A673 (cell line): ENCODE data around the gene CENPX. TPM values are rescaled to one million over a fixed set of nuclear protein-coding genes. Genes with fewer than 3 reads are reported as not detected.

Experiments used
- BruUV-seq: library from RNA; stranded (reverse); fragments of 400-500 nt; replicated peaks from 2 replicates; lab custom pipeline; 2021; lab: Mats Ljungman, UMichigan
- CTCF ChIA-PET: fragments of 300-600 bp; sonication (Branson Sonifier 250); formaldehyde crosslinking; loops from one replicate; lab custom pipeline; 2022; ENCODE audit warnings: antibody characterized with exemption; lab: Charles Lee
- POLR2A ChIA-PET: fragments of 300-600 bp; sonication (Branson Sonifier 250); formaldehyde crosslinking; loops from one replicate; lab custom pipeline; 2022; ENCODE audit warnings: antibody characterized with exemption; ENCODE audit not compliant: low non-redundant PET; lab: Charles Lee
- DNase-seq: peaks from one replicate; pipeline ENCODE4 v3.0.0-alpha.2; 2015; ENCODE audit warnings: low spot score
- H3K27ac ChIP-seq: fragments of 200-600 bp; sonication (generic); 2 replicates; pipeline ENCODE4 v1.5.1; 2016; ENCODE audit warnings: mixed run types, low read depth, mild to moderate bottlenecking, mixed read lengths, antibody characterized with exemption, low read length; ENCODE audit not compliant: poor library complexity, severe bottlenecking
- H3K27me3 ChIP-seq: fragments of 200-600 bp; sonication (generic); replicated peaks from 2 replicates; pipeline ENCODE4 v1.6.1; 2017; ENCODE audit warnings: mixed run types, low read depth, mild to moderate bottlenecking, mixed read lengths, antibody characterized with exemption, low read length; ENCODE audit not compliant: insufficient read depth, poor library complexity
- H3K36me3 ChIP-seq: fragments of 200-600 bp; sonication (generic); 2 replicates; pipeline ENCODE4 v1.6.1; 2016; ENCODE audit warnings: mixed run types, mild to moderate bottlenecking, mixed read lengths, antibody characterized with exemption, low read length; ENCODE audit not compliant: insufficient read depth, poor library complexity, severe bottlenecking
- H3K4me1 ChIP-seq: fragments of 200-600 bp; sonication (generic); 2 replicates; pipeline ENCODE4 v1.6.1; 2017; ENCODE audit warnings: mixed run types, mild to moderate bottlenecking, mixed read lengths, antibody characterized with exemption, low read length; ENCODE audit not compliant: insufficient read depth, poor library complexity, severe bottlenecking
- H3K4me3 ChIP-seq: fragments of 200-600 bp; sonication (generic); 2 replicates; pipeline ENCODE4 v1.5.1; 2016; ENCODE audit warnings: low read depth, mixed run types, mild to moderate bottlenecking, mixed read lengths, low read length; ENCODE audit not compliant: poor library complexity, severe bottlenecking
- H3K9me3 ChIP-seq: fragments of 200-600 bp; sonication (generic); 2 replicates; pipeline ENCODE4 v1.6.1; 2016; ENCODE audit warnings: mixed run types, low read depth, mild to moderate bottlenecking, mixed read lengths, antibody characterized with exemption, low read length; ENCODE audit not compliant: poor library complexity, severe bottlenecking
- CTCF ChIP-seq: fragments of 300-800, 200-600 bp; sonication (generic); conservative IDR thresholded peaks from 2 replicates; pipeline ENCODE4 v1.5.1; 2017; ENCODE audit warnings: low read depth, mild to moderate bottlenecking, antibody characterized with exemption, low read length, moderate library complexity, mixed read lengths
- EZH2 ChIP-seq: fragments of 200-600 bp; sonication (generic); IDR thresholded peaks from 2 replicates; pipeline ENCODE4 v1.6.1; 2017; ENCODE audit warnings: borderline replicate concordance, low read depth, mild to moderate bottlenecking, mixed read lengths, antibody characterized with exemption, low read length; ENCODE audit not compliant: poor library complexity, severe bottlenecking
- intact Hi-C: fragments of 100-400 bp; cut with micrococcal nuclease; formaldehyde crosslinking; loops from one replicate; pipeline ENCODE4 v1.10.0; 2022; ENCODE audit not compliant: unreplicated experiment
- total RNA-seq: library from RNA; stranded (reverse); gene quantifications from 2 replicates; pipeline ENCODE4 v1.2.3, GENCODE V29; 2021

The CENPX gene
- total RNA-seq, 1 experiment from 2014 or later, result 165 TPM

GRCh38 chr17:81980122-81980521 is 42.6 kb downstream of the CENPX start:
- ChIA-PET POLR2A (no interaction called here), CTCF (no interaction called here)
- TF ChIP-seq CTCF (no peak), EZH2 (no peak)
- no peaks in the 10 kb centered on the region for H3K36me3 ChIP-seq
- intact Hi-C loops, result no loop called here
- H3K4me3 ChIP-seq, result no peak overlapping the region
- H3K4me1 ChIP-seq, result peaks cover 5% of the 10 kb centered on the region
- BruUV-seq, result no TSS peak
- DNase-seq, result no peak
- no peaks in the 10 kb centered on the region for H3K27me3 ChIP-seq
- no peak overlapping the region for H3K27ac ChIP-seq
- H3K9me3 ChIP-seq, result no peaks in the 10 kb centered on the region

GRCh38 chr17:81978524-81979298 is 44.0 kb downstream of the CENPX start:
- peak overlapping the region; percentile 99 for H3K27ac ChIP-seq
- peak overlapping the region; percentile 71 for H3K4me3 ChIP-seq
- no peak for DNase-seq
- ChIA-PET CTCF (no interaction called here), POLR2A (interaction anchor here (0.7 kb wide), 1 partner anchor 337 kb away, joined by 8 read pairs; no protein-coding TSS in a partner anchor)
- no peaks in the 10 kb centered on the region for H3K27me3 ChIP-seq
- no TSS peak for BruUV-seq
- peaks cover 5% of the 10 kb centered on the region for H3K4me1 ChIP-seq
- no peak for TF ChIP-seq EZH2
- H3K36me3 ChIP-seq, result no peaks in the 10 kb centered on the region
- no peaks in the 10 kb centered on the region for H3K9me3 ChIP-seq
- intact Hi-C loops, result no loop called here

GRCh38 chr17:81977211-81977808 is 45.4 kb downstream of the CENPX start, which contains the start of gene ASPSCR1:
Gene ASPSCR1 (plus strand): TSS chr17:81977629. CDS start chr17:81977647, 18 bp downstream.
- no TSS peak for BruUV-seq
- peak within 1 kb of the TSS; percentile 71 for H3K4me3 ChIP-seq
- H3K9me3 ChIP-seq, result peaks cover 3% of the 10 kb centered on the region
- peaks cover 5% of the 10 kb centered on the region for H3K4me1 ChIP-seq
- no peaks in the 10 kb centered on the region for H3K27me3 ChIP-seq
- POLR2A ChIA-PET, result no interaction called here
- intact Hi-C loops, result no loop called here
- no peak for TF ChIP-seq CTCF
- no peak for TF ChIP-seq EZH2
- H3K36me3 ChIP-seq, result no peaks in the 10 kb centered on the region
- peak; percentile 91 for DNase-seq
- CTCF ChIA-PET, result interaction anchor here (1.0 kb wide), 1 partner anchor 18 kb away, joined by 3 read pairs; no protein-coding TSS in a partner anchor
- H3K27ac ChIP-seq, result peak within 1 kb of the TSS; percentile 99
